Ovary (tissue), 3 donors: ENCODE data around the gene DCLK3.

Experiments
- CTCF ChIP-seq, 3 donors: fragments of 450-650 bp in 2 of 3; fragments of 200-600 bp in 1 of 3; IDR thresholded peaks; one replicate each; pipeline versions ENCODE4 v1.5.1 to v1.8.0; 2016 to 2022; ENCODE audit warnings: antibody characterized with exemption in 3 of 3, mild to moderate bottlenecking in 1 of 3
- EP300 ChIP-seq: sonication (generic); formaldehyde crosslinking; IDR thresholded peaks from one replicate; pipeline ENCODE4 v1.6.1; 2017; ENCODE audit warnings: antibody characterized with exemption
- POLR2A ChIP-seq: fragments of 450-650 bp; IDR thresholded peaks from one replicate; pipeline ENCODE4 v1.6.1; 2017; ENCODE audit warnings: antibody characterized with exemption, mild to moderate bottlenecking, moderate library complexity
- donor health status: DM: no; HTN: no; CAD: no.

DNA sequence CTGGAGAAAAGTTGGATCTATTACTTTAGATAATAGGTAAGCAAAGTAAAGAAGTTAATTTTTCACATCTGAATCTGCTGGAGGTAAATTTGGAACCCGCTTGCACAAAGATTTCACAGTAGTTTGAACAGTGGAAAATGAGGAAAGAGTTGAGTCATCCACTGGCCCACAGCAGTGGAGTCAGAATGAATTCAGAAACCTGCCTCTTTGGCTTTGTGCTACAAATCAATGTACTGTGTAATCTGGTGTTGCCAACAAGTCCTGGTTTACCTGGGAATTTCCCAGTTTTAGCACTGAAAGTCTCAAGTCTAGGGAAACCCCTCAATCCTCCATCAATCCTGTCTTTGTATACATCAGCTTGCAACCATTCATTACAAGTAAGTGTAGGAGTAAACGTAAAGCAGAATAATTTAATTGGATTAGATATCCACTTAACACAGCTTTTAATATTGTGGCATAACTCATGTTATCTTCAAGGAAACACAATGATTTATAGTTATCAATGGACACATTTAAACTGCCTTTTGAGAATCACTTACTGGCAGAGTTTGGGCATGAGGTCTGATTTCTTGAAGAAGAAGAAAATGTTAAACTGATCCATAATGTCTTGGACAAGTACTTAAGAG lies 100.6 kb downstream of the DCLK3 start:
- TF ChIP-seq CTCF (IDR thresholded peaks at IDR 0.05) (no peak), POLR2A (no peak), EP300 (no peak)
